HepG2 (cell line): ENCODE data around the gene DPM2. TPM values are rescaled to one million over a fixed set of nuclear protein-coding genes. Genes with fewer than 3 reads are reported as not detected.

Source experiments
- ATAC-seq: fragments of 200-7000 bp; cut with Tn5 transposase; 3 replicates; pipeline ENCODE4 v1.9.1; 2020; ENCODE audit warnings: mild to moderate bottlenecking, moderate library complexity
- BruUV-seq: library from RNA; stranded (reverse); fragments of 400-500 nt; replicated peaks from 2 replicates; lab custom pipeline; 2021; lab: Mats Ljungman, UMichigan
- CTCF ChIA-PET: fragments of 300-600 bp; formaldehyde crosslinking; extraction: SDS; loops from one replicate; lab custom pipeline; 2021; ENCODE audit warnings: low total read pairs, inconsistent platforms, low intra/inter-chr PET ratio; lab: Yijun Ruan, JAX
- POLR2A ChIA-PET: fragments of 350-600 bp; sonication (Branson Sonifier 250); formaldehyde crosslinking; loops from one replicate; lab custom pipeline; 2020; ENCODE audit warnings: antibody characterized with exemption, inconsistent platforms; lab: Yijun Ruan, JAX
- DNase-seq: peaks from one replicate; pipeline ENCODE4 v3.0.0-alpha.2; 2015; ENCODE audit warnings: low spot score
- FAIRE-seq: peaks from 3 replicates; lab custom pipeline; 2011; peaks lifted over from hg19 to GRCh38; lab: Jason Lieb, UNC
- H2AFZ ChIP-seq: one replicate; pipeline ENCODE4 v1.6.1; 2011; ENCODE audit warnings: low read length, inconsistent platforms
- H3K27ac ChIP-seq: fragments of 300-600 bp; 3 replicates; pipeline ENCODE4 v1.8.0; 2011; ENCODE audit warnings: mixed run types, mild to moderate bottlenecking, mixed read lengths, low read length, inconsistent platforms; ENCODE audit not compliant: insufficient read depth; ENCODE audit errors: extremely low read length
- H3K27me3 ChIP-seq, 2 experiments: fragments of 200-600 bp in 1 of 2; 2 replicates in 1 of 2; 3 replicates in 1 of 2; pipeline versions ENCODE4 v1.6.0 to v1.8.0; 2011; ENCODE audit warnings: low read length in 2 of 2, mild to moderate bottlenecking in 2 of 2, moderate library complexity in 2 of 2, inconsistent platforms in 1 of 2; ENCODE audit not compliant: insufficient read depth in 2 of 2, control insufficient read depth in 1 of 2
- H3K36me3 ChIP-seq, 2 experiments: fragments of 200-600 bp in 1 of 2; replicated peaks in 1 of 2; 2 replicates in 1 of 2; 3 replicates in 1 of 2; pipeline versions ENCODE4 v1.5.1 to v1.8.0; 2011; ENCODE audit warnings: low read length in 2 of 2, inconsistent platforms in 1 of 2; ENCODE audit not compliant: insufficient read depth in 2 of 2, control insufficient read depth in 1 of 2
- H3K4me1 ChIP-seq: 2 replicates; pipeline ENCODE4 v1.5.1; 2012; ENCODE audit warnings: low read length, inconsistent platforms; ENCODE audit not compliant: insufficient read depth
- H3K4me2 ChIP-seq: 2 replicates; pipeline ENCODE4 v1.6.0; 2011; ENCODE audit warnings: low read depth, low read length, inconsistent platforms
- H3K4me3 ChIP-seq, 3 experiments: fragments of 200-600 bp in 1 of 3; sonication (generic), shearing (Covaris generic) in 1 of 3; replicated peaks in 1 of 3; 2 replicates each; pipeline ENCODE4 v1.5.1; 2011 to 2016; ENCODE audit warnings: low read length in 3 of 3, inconsistent platforms in 2 of 3, low read depth in 2 of 3, mild to moderate bottlenecking in 2 of 3, control low read depth in 1 of 3, mixed read lengths in 1 of 3; ENCODE audit not compliant: insufficient read depth in 1 of 3
- H3K79me2 ChIP-seq: one replicate; pipeline ENCODE4 v1.6.1; 2011; ENCODE audit warnings: low read length, inconsistent platforms; ENCODE audit not compliant: insufficient read depth
- H3K9ac ChIP-seq: 2 replicates; pipeline ENCODE4 v1.6.0; 2011; ENCODE audit warnings: mild to moderate bottlenecking, low read depth, low read length, inconsistent platforms; ENCODE audit not compliant: insufficient read depth
- H3K9me3 ChIP-seq: 2 replicates; pipeline ENCODE4 v1.5.1; 2012; ENCODE audit warnings: mild to moderate bottlenecking, low read length
- H4K20me1 ChIP-seq: 2 replicates; pipeline ENCODE4 v1.6.0; 2011; ENCODE audit warnings: inconsistent platforms, mild to moderate bottlenecking, low read length, moderate library complexity; ENCODE audit not compliant: insufficient read depth
- BRD4 ChIP-seq: sonication (generic); formaldehyde crosslinking; IDR thresholded peaks from 2 replicates; pipeline ENCODE4 v1.4.0; 2020; ENCODE audit warnings: missing genetic modification reagents
- DBP ChIP-seq: sonication (generic); formaldehyde crosslinking; IDR thresholded peaks from 2 replicates; pipeline ENCODE4 v1.4.0; 2020; ENCODE audit warnings: missing genetic modification reagents; ENCODE audit errors: not compliant biosample characterization
- FOXK1 ChIP-seq: sonication (generic); formaldehyde crosslinking; IDR thresholded peaks from 2 replicates; pipeline ENCODE4 v1.4.0; 2020; ENCODE audit warnings: low read depth, missing genetic modification reagents, borderline replicate concordance
- GRHL1 ChIP-seq: sonication (generic); formaldehyde crosslinking; conservative IDR thresholded peaks from 2 replicates; pipeline ENCODE4 v1.8.0; 2022; ENCODE audit warnings: missing genetic modification reagents
- HNRNPUL1 ChIP-seq: fragments of 200-400 bp; formaldehyde crosslinking; IDR thresholded peaks from 2 replicates; pipeline ENCODE4 v1.6.1; 2017; ENCODE audit warnings: low read depth, mild to moderate bottlenecking, low read length, moderate library complexity
- KDM5B ChIP-seq: sonication (generic); formaldehyde crosslinking; IDR thresholded peaks from 2 replicates; pipeline ENCODE4 v1.4.0; 2020; ENCODE audit warnings: missing genetic modification reagents, mild to moderate bottlenecking, borderline replicate concordance
- NFKB2 ChIP-seq: sonication (generic); formaldehyde crosslinking; IDR thresholded peaks from 2 replicates; pipeline ENCODE4 v1.4.0; 2020; ENCODE audit warnings: missing genetic modification reagents, borderline replicate concordance
- REL ChIP-seq: sonication (generic); formaldehyde crosslinking; conservative IDR thresholded peaks from 2 replicates; pipeline ENCODE4 v1.8.0; 2022; ENCODE audit warnings: mild to moderate bottlenecking, missing genetic modification reagents, moderate library complexity
- RXRA ChIP-seq: sonication (generic); formaldehyde crosslinking; IDR thresholded peaks from 2 replicates; pipeline ENCODE4 v1.5.1; 2020; ENCODE audit warnings: missing genetic modification reagents
- SCMH1 ChIP-seq: sonication (generic); formaldehyde crosslinking; IDR thresholded peaks from 2 replicates; pipeline ENCODE4 v1.9.0; 2021; ENCODE audit warnings: missing genetic modification reagents, mild to moderate bottlenecking, borderline replicate concordance
- ZNF205 ChIP-seq: IDR thresholded peaks from 2 replicates; pipeline ENCODE4 v1.6.1; 2018; ENCODE audit warnings: missing biosample characterization, missing genetic modification reagents
- ZNF343 ChIP-seq: sonication (generic); formaldehyde crosslinking; IDR thresholded peaks from 2 replicates; pipeline ENCODE4 v1.4.0; 2020; ENCODE audit warnings: mild to moderate bottlenecking, missing genetic modification reagents
- ZNF577 ChIP-seq: sonication (generic); formaldehyde crosslinking; IDR thresholded peaks from 2 replicates; pipeline ENCODE4 v1.4.0; 2020; ENCODE audit warnings: mild to moderate bottlenecking, low read depth, missing genetic modification reagents, borderline replicate concordance
- ZNF740 ChIP-seq: sonication (generic); formaldehyde crosslinking; IDR thresholded peaks from 2 replicates; pipeline ENCODE4 v1.4.0; 2020; ENCODE audit warnings: missing genetic modification reagents
- ZNF747 ChIP-seq: sonication (generic); formaldehyde crosslinking; IDR thresholded peaks from 2 replicates; pipeline ENCODE4 v1.8.1; 2023; ENCODE audit warnings: missing genetic modification reagents, mild to moderate bottlenecking, borderline replicate concordance
- ZNF879 ChIP-seq: sonication (generic); formaldehyde crosslinking; IDR thresholded peaks from 2 replicates; pipeline ENCODE4 v1.8.1; 2023; ENCODE audit warnings: missing genetic modification reagents
- WGBS: methylation state at CpG from one replicate; pipeline ENCODE4 v1.1.6; 2017; ENCODE audit warnings: low lambda C conversion rate; 5-methylcytosine and 5-hydroxymethylcytosine counted together
- in situ Hi-C: cut with HindIII; loops from 2 replicates; pipeline ENCODE4 v1.10.0; 2017; ENCODE audit warnings: low pct_unique_long_range_greater_than_20kb; ENCODE audit not compliant: extremely low pct_ligation_motif_present
- intact Hi-C: fragments of 100-400 bp; cut with micrococcal nuclease; formaldehyde crosslinking; loops from one replicate; pipeline ENCODE4 v1.10.0; 2022; ENCODE audit not compliant: unreplicated experiment
- polyA plus RNA-seq, 8 experiments: library from polyadenylated mRNA; depleted of rRNA in 3 of 8; stranded (reverse) in 7 of 8; unstranded in 1 of 8; fragments of >200 nt; fragmentation: Illumina TruSeq in 4 of 8; extraction: Trizol in 4 of 8; gene quantifications; 2 replicates each; pipeline versions ENCODE4 v1.2.1 to v1.2.3, GENCODE V29; 2011 to 2016; ENCODE audit warnings: low read depth in 4 of 8, missing spikeins in 1 of 8, mixed read lengths in 1 of 8; ENCODE audit not compliant: insufficient read depth in 1 of 8
- total RNA-seq, 5 experiments: library from RNA; depleted of rRNA; stranded (reverse); fragments of >200 nt; fragmentation: Illumina TruSeq; extraction: Trizol; gene quantifications; 2 replicates each; pipeline ENCODE4 v1.2.3, GENCODE V29; 2016; ENCODE audit warnings: low read depth in 1 of 5
- TF ChIP-seq, protein P1 (sequence below): sonication (generic); formaldehyde crosslinking; IDR thresholded peaks from 2 replicates; pipeline ENCODE4 v1.4.0; 2020; ENCODE audit warnings: missing genetic modification reagents

DPM2 gene
- total and polyA plus RNA-seq, 2 of the 13 experiments (the other 11 are each of a cell fraction or from before 2014, with no cell fraction given): 24.8 to 35.3 TPM

DNA sequence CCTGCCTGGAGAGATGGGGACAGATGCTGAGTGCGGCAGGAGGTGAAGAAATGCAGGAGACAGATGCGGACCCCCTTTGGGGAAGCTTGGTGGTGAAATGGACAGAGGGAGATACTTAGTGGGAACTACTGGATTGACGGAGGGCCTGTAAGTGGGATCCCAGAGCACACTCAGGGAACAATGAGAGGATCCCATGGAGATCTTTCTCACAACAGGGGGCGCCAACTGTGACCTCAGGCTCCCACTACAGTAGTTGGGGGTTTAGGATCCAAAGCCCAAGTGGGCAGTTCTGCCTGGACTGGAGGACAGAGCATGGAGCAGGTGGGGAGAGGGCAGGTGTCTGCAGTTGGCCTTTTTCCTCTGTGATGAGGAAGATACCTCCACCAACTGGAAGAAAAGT lies 3.4 kb downstream of the DPM2 start (continued):
- TF ChIP-seq, protein P1, sequence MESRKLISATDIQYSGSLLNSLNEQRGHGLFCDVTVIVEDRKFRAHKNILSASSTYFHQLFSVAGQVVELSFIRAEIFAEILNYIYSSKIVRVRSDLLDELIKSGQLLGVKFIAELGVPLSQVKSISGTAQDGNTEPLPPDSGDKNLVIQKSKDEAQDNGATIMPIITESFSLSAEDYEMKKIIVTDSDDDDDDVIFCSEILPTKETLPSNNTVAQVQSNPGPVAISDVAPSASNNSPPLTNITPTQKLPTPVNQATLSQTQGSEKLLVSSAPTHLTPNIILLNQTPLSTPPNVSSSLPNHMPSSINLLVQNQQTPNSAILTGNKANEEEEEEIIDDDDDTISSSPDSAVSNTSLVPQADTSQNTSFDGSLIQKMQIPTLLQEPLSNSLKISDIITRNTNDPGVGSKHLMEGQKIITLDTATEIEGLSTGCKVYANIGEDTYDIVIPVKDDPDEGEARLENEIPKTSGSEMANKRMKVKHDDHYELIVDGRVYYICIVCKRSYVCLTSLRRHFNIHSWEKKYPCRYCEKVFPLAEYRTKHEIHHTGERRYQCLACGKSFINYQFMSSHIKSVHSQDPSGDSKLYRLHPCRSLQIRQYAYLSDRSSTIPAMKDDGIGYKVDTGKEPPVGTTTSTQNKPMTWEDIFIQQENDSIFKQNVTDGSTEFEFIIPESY (CRISPR knock-in tag): no peak
- no peak for TF ChIP-seq NFKB2 (CRISPR knock-in tag)

GRCh38 chr9:127931092-127931881 lies 6.4 kb downstream of the DPM2 start:
- POLR2A ChIA-PET: no interaction called here
- CTCF ChIA-PET: no interaction called here
- BruUV-seq: no TSS peak
- TF ChIP-seq ZNF879 (0 out of 2 replicates have a peak, but pooled peaks have one; percentile 38), ZNF205 (CRISPR knock-in tag) (no peak), DBP (CRISPR knock-in tag) (peak; percentile 94), SCMH1 (CRISPR knock-in tag) (no peak), BRD4 (CRISPR knock-in tag) (no peak), ZNF343 (CRISPR knock-in tag) (no peak), ZNF577 (CRISPR knock-in tag) (no peak), ZNF747 (CRISPR knock-in tag) (no peak), FOXK1 (CRISPR knock-in tag) (0 out of 2 replicates have a peak, but pooled peaks have one; percentile 20), RXRA (CRISPR knock-in tag) (peak; percentile 52; the same call in 1 of the 2 replicates), REL (CRISPR knock-in tag) (0 out of 2 replicates have a peak, but pooled peaks have one; percentile 15), GRHL1 (CRISPR knock-in tag) (no peak), ZNF740 (no peak), HNRNPUL1 (no peak), KDM5B (CRISPR knock-in tag) (peak; percentile 22; the same call in 1 of the 2 replicates)

More at GRCh38 chr9:127931092-127931881, 6.4 kb downstream of the DPM2 start:
- Histone ChIP-seq H3K9ac (no peak overlapping the region), H3K4me3 (peak overlapping the region; percentile 32 to 73 (median 64); a peak in 5 of 6 replicates), H2AFZ (no peak overlapping the region), H3K4me2 (peak overlapping the region; percentile 66), H3K27me3 (peaks cover 0 to 28% of the 10 kb centered on the region in 2 experiments), H3K4me1 (peaks cover 57% of the 10 kb centered on the region), H3K9me3 (no peaks in the 10 kb centered on the region), H4K20me1 (no peaks in the 10 kb centered on the region), H3K27ac (peak overlapping the region; percentile 31), H3K79me2 (peaks cover 9% of the 10 kb centered on the region), H3K36me3 (peaks cover 0 to 2% of the 10 kb centered on the region in 2 experiments; a peak in 2 of 5 replicates)
- peak; percentile 50 for DNase-seq
- ATAC-seq: peak; percentile 36
- in situ Hi-C loops (no loop called here), intact Hi-C loops (no loop called here)
- FAIRE-seq: no peak
- WGBS: 9% methylated on average over 18 of the region's 18 CpGs
